Superior temporal gyrus (tissue), 1 donor: Measurements from ENCODE around the gene INTU.
A peak's percentile ranks its signal among the peaks of the same experiment; 100 is the strongest.
"Not testable (repeated sequence)": the region's sequence is repeated elsewhere in the genome, so short reads cannot be mapped to it uniquely, and the experiment has no call there.

Source experiments
- DNase-seq: peaks from one replicate; pipeline ENCODE4 v3.0.0-alpha.2; 2016; ENCODE audit errors: extremely low spot score

The INTU gene

DNA sequence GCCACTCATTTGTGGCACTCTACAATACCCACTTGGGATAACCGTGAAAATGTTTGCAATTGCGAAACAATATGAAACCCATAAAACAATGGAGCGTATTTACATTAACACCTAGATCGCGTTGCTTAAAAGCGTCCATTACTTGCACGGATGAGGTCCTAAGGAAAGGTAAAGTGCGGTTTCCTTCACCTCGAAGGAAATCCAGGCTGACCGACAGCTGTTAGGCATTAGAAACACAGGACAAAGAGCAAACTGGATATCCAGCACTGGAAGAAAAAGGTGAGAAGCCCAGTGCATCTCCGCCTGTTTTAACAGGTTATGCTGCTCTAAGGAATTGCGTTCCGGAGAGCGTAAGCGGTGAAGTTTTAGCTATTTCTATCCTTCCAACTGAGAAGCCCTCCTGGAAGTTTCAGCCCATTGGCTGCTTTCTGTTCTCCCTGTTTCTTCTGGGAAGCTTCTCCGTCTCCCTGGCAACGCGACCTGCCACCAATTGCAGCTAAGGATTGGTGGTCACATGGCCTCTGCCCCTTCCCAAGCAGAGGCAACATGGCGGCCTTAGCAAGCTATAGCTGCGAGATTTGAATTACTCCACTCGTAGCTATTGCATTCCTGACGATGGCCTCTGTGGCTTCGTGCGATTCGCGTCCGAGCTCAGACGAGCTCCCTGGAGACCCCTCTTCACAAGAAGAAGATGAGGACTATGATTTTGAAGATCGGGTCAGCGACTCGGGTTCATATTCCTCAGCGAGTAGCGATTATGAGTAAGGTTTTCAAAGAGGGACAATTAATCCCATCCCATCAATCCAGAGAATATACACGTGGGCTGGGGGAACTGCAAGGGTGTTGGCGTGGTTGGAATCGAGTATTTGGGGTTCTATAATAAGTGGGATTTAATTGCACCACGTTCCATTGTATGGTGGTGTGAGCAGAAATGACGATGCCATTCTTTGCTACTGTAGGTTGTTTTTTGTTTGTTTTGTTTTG lies at the start of gene INTU:
Gene INTU, plus strand, starts transcription at position 538 of the 984 bp plus-strand sequence. Its CDS starts 78 bp downstream, at position 616.
- DNase-seq, result peak; percentile 96

DNA sequence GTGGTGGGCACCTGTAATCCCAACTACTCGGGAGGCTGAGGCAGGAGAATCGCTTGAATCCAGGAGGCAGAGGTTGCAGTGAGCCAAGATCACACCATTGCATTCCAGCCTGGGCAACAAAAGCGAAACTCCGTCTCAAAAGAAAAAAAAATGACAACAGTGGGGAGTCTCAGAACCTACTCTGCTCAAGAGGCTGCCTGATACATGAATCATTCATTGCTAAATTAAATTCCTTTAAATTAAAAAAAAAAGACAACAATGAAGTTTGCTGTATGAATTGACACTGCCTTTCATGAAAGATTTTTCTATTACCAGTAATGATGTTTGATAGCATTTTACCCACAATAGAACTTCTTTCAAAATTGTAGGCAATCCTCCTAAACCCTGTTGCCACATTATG lies 46.3 kb upstream of the INTU start:
- DNase-seq, result not testable (repeated sequence)

DNA sequence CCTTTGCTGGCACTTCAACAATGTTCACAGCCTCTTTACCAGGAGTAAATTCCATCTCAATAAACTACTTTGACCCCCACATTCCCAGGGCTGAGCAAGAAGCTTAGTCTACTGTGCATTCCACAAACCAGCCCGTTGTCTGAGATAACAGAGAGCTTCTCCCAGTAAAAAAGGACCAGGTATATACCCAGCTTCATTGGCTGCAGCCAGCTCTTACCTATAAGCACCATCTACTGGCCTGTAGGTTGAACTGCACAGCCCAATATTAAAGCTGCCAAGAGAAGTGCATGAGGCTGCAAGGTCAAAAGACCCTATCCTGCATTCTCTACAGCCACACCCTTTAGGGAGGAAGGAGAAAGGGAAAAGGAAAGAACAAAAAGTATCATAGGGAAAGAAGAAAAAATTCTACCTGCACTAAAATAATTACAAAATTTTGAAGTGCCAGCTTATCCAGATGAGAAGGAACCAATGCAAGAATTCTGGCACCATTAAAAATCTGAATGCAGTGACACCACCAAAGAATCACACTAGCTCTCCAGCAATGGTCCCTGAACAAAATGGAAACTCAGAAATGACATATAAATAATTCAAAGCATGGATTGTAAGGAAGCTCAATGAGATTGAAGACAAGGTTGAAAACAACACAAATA lies 45.7 kb upstream of the INTU start:
- DNase-seq, result no peak

DNA sequence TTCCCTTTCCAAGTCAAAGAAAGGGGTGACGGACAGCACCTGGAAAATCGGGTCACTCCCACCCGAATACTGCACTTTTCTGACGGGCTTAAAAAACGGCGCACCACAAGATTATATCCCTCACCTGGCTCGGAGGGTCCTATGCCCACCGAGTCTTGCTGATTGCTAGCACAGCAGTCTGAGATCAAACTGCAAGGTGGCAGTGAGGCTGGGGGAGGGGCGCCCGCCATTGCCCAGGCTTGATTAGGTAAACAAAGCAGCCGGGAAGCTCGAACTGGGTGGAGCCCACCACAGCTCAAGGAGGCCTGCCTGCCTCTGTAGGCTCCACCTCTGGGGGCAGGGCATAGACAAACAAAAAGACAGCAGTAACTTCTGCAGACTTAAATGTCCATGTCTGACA lies 43.6 kb upstream of the INTU start:
- not testable (repeated sequence) for DNase-seq

DNA sequence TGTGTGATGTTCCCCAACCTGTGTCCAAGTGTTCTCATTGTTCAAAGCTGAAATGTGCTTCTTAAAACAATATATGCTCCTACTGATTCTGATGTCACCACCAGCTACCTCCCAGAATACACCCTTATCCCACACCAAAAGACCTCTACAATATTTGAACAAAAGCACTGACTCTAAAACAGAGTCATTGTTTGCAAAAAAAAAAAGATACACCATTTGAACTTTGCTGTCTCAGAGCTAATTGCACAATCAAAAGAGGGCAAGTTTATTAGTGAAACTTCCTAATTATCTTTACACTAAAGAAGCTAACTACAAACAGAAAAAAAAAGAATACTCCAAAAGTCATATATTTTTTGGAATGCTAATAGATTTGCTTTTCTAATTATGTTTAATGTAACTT lies 34.1 kb upstream of the INTU start:
- DNase-seq, result no peak

DNA sequence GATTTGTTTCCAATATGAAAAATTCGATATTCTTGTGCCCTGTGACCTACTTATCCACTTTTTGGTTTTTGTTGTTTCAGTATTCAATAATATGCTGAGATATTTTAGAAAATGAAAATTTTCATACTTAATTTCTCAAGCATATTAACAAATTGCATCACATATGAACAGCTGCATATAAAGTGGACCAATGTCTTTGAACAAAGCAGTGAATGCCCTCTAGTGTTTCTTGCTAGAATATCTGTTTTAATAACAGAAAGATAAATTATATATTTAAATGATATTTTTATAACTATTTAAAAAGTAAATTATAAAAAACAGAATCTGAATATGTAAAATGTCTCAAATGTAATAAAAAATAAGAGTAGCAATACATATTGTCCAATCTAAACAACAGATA lies 31.7 kb upstream of the INTU start:
- no peak for DNase-seq

DNA sequence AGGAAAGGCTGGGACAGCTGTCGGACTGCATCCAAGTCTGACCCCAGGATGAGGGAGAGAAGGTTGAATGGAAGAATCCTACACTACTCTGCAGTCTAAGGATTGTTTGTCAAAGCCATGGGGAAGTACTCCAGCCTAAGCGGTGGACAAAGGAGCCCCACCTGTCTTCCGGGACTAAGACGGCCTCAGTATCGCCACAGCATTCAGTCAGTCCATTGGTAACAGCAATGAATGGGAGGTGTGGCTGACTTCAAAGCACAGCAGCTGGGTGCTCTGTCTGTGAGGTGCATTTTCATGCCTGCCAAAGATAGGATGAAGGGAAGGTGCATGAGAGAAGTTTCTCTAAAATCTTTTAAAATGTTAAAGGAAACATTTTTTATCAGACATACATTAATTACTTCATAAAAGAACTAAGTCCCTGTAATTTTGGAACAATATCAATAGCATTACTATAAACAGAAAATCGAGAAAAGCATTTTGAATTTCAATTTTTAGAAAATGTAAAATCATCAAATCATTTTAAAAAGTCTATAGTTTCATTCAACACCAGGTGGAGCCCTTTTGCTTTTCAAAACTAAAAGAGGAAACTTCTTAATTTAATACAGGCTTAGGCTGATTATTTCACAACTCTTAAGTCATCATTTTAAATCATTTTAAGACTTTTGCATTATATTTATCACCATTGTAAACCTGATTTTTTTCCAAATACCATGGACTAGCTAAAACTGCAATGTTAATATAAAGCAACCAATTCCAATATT lies 27.6 kb upstream of the INTU start:
- peak; percentile 76 for DNase-seq

DNA sequence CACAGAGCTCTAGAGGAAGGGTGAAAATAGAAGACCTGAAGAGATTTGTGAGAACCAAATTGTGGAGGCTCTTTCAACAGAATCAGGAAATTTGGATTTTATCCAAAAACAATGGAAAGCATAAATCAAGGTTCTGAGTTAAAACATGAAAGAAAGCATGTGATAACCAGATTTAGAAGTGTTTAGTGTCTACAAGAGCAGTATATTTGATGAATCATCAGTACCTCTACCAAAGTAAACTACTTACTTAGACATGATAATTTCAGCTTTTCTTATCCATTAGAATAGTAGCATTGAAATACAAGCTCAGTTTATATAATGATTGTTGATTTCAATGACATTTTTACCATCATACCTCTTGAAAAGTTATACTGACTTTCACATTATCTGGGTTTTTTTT lies 25.9 kb upstream of the INTU start:
- DNase-seq, result no peak

DNA sequence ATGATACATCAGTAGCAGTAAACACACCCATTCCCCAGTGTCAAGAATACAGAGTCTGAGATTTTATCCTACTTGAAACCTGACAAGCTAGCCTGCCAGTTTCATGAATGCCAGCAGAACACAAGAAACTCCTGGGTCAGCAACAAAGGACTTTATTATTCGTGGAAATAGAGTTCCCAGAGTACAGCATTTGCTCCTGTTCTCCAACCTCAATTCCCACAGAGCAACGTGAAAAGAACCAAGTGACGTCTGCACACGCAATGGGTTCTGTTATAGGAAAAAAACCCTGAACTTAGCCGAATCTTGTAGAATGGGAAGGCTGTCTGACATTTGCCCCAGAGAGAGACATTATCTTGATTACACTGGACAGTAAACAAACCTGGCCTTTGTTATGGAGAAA lies 23.3 kb upstream of the INTU start:
- no peak for DNase-seq

DNA sequence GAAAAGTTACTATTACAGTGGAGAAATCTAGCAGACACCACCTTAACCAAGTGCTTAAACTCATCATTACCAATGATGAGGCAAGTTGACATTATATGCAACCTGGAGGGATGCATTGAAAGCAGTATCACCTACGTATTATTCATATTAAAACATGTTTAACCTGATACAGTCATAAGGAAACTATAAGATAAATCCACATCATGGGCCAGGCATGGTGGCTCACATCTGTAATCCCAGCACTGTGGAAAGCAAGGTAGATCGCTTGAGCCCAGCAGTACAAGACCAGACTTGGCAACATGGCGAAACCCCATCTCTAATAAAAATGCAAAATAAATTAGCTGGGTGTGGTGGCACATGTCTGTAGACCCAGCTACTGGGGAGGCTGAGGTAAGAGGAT lies 22.3 kb upstream of the INTU start:
- no peak for DNase-seq

DNA sequence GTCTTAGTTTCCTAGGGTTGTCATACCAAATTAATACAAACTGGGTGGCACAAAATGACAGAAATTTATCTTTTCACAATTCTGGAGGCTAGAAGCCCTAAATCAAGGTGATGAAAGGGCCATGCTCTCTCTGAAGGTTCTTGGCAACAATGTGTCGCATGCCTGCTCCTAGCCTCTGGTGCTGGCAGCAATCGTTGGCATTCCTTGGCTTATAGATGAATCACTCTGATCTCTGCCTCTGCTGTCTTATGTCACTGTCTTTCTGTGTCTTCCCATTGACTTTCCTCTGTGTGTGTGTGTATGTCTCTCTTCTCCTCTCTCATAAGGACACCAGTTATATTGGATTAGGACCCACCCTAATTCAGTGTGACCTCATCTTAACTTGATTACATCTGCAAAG lies 15.9 kb upstream of the INTU start:
- no peak for DNase-seq

DNA sequence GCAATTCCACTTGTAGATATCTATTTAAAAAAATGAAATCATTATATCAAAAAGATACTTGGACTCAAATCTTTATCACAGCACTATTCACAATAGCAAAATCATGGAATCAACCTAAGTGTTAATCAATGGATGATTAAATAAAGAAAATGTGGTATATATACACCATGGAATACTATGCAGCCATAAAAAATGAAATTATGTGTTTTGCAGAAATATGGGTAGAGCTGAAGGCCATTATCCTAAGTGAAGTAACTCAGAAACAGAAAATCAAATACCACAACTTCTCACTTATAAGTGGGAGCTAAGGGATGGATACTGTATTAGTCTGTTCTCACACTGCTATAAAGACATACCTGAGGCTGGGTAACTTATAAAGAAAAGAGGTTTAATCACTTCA lies 14.3 kb upstream of the INTU start:
- DNase-seq, result no peak

DNA sequence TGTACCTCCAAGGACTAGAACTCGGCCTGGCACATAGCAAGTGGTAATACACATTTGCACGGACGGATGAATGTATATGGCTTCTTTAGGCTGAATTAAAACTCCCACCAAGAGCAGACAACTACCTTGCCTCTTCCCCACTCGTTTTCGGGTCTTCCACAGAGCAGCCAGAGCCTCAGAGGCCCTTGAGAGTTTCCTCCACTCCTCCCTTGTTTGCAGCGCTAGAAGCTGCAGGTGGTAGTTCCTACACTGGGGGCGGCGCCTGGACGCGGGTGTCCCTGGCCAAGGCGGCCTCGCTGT lies 10.2 kb upstream of the INTU start:
- DNase-seq, result no peak

DNA sequence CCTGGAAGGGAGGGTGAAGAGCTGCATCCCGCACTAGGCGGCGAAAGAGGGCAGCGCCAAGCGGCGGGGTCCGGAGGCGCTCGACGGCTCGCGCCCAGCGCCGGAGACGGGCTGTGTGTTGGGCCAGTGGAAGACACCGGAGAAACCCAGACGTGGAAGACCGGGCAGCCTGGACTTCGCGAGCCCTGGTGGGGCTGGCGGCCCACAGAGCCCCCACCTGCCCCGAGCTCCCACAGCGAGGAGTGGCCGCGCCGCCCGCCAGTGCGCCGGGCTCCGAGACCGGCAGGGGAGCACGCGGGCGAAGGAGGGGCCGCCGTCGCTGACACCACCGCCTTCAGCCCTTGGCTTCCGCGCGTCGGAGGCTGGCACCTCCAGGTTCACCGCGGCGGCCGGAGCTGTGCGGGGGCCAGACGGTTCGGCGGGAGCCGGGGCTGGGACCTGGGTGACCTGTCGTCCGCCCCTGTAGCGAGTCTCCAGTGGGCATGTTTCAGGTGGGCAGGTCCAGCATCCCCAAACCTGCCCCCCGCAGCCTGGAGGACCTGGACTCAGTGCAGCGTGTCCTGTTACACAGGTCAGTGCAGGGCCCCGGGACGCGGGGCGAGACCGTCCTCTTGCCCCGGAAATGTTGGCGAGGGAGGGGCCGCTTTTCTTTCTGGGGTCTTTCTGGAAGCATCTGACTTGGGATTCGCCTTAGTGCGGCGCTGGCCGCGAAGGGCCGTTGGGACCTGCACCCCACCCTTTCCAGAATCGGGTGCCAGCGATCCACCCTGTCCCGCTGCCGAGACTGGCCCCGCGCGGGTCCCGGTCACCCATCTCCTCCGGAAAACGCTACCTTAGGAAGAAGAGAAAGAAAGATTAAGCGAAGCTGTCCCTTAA lies 9.6 kb upstream of the INTU start:
- no peak for DNase-seq

DNA sequence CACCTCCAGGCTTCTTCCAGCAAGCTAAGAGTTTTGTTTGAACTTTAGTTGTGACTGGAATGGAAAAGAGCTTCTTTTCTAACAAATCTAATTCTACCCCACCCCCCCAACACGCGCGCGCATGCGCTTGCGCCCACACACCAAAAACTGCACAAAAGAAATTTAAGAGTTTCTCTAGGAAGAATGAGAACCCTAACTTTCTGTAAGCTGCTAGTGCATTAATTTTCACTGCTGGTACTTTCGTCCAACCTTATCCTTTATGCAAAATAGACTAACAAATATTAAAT lies 9.0 kb upstream of the INTU start:
- DNase-seq, result peak; percentile 33

DNA sequence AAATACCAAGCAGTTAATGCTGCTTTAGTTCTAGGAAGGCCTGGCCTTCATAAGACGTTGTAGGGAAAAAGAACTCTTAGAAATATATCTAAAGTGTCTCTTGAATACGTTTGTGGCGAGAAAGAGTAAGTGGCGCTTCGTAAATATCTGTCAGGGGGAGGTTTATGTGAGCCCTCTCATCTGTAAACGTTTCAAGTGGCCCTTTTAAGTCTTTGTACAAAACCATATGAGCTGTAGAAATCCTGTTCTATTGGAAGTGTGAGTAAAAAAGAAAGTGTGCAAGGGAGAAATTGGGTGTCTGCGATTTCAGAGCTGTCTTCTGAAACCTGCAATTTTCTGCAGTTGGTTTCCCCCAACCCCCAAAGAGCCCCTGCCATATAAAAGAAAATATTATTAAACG lies 8.6 kb upstream of the INTU start:
- DNase-seq, result no peak

DNA sequence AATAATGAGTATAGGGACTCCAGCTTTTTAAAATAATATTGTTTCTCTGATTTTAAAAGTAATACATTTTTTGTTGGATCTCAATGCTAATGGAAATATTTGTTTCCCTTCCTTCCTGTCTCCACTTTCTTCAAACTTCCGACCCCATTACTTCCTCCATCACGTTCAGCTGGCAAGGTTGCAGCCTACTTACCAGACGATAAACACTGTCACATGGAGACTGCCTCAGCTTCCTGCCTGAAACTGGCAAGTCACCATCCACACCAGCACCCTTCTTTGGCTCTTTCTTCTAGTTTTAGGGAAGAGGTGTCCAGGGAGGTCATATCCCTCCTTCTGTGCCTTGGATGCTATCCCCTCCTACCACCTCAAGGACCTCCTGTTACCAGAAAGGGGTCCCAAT lies 3.4 kb upstream of the INTU start:
- DNase-seq, result no peak

DNA sequence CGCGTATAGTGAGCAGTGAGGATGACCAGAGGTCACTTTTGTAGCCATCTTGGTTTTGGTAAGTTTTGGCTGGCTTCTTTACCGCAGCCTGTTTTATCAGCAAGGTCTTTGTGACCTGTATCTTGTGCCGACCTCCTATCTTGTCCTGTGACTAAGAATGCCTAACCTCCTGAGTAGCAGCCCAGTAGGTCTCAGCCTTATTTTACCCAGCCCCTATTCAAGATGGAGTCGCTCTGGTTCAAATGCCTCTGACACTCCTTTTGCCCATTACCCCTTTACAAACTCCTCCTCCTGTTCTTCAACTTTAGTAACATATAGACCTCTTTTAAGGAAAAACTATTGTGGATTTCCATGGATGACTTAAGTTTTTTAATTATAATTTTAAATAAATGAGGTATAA lies 2.6 kb upstream of the INTU start:
- no peak for DNase-seq

DNA sequence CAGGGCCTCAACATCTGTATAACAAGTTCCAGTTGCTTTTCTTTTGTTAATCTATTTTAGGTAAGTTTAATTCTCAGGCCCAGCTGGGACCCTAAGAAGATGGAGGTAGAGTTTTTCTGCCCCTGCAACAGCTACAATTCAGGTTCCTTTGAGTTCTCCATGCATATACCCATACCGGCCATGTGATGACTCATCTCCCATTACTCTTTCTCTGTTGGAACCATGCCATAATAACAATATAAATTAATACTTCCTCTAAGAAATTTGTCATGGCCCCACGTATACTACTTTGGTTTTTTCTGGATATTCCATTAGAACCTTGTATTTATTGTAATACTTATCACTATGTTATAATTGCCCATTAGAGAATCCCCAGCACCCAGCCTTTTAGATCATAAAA lies 1.3 kb upstream of the INTU start:
- DNase-seq, result no peak

DNA sequence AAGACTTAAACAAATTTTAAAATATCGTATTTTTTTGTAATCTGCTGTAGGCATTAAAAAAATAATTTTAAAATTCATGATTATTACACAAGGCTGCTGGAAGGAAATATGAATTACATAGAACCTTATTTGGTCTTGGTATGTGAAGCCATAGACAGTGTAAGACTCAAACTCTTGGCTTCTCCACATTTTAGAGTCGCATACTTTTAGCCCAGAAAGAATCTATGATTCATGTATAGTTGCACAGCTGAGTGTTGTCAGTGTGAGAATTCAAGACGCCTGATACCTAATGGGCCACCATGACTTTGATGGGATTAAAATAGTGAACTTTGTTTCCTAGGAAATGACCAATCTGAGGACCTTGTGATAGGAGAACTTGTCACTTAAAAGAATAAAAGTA lies 1.4 kb downstream of the INTU start:
- DNase-seq, result no peak

DNA sequence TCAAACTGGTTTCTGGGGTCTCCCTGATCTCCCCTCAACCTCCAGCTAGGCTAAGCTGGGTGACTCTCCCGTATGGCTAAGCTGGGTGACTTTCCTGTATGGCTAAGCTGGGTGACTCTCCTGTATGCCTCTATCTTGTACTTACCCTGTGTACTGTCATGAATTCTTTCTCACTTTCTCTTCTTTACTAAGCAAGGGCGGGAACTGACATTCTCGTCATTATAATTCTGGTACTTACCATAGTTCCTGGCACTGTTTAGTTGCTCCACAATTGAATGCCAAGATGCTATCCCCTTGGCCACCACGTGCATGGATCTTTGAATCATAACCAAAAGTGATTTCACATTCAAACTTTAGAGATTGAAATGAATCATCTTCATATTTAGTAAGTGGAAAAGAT lies 8.8 kb downstream of the INTU start:
- no peak for DNase-seq

DNA sequence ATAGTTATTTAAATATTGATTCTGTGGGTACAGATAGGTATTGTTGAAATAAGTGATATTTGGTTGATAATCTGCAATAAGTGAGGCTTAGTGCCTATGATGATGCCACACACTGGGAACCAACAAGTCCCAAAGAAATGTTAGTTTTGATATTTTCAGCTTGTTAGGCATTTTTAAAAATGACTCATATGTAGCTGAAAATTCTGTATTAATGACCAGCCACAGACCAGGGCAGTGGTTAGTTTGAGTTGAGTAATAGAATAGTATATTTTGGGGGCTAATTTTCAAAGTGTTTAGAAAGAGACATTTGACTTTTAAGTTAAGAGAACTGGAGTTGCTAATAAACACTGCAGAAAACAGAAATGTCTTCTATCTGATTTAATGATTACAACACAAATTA lies 9.4 kb downstream of the INTU start:
- no peak for DNase-seq
